Measurements from ENCODE around the gene FAM200C. TPM values are rescaled to one million over a fixed set of nuclear protein-coding genes. Genes with fewer than 3 reads are reported as not detected.

The FAM200C gene
- total and polyA plus RNA-seq, 10 donors: 1.6 to 5.9 (median 2.5) TPM

- no peak for DNase-seq
- 92 to 100% (median 95%) methylated on average over 4 of the region's 4 CpGs for WGBS, 5 donors
- H3K36me3 ChIP-seq: no peaks in the 10 kb centered on the region
- no peak overlapping the region for H3K27ac ChIP-seq
- TF ChIP-seq POLR2AphosphoS5 (IDR thresholded peaks at IDR 0.05) (no peak), CTCF (IDR thresholded peaks at IDR 0.05 in 8 of 11, conservative IDR thresholded peaks at IDR 0.05 in 3 of 11) (no peak), POLR2A (IDR thresholded peaks at IDR 0.05) (no peak)
- intact Hi-C loops (cut with DNase I; ENCODE audit: low total_unique reads): no loop called here
- H3K27me3 ChIP-seq (replicated peaks in 1 of 7): no peaks in the 10 kb centered on the region
- H3K4me1 ChIP-seq: peaks cover 0 to 8% (median 0%) of the 10 kb centered on the region in 6 donors
- no peaks in the 10 kb centered on the region for H3K9me3 ChIP-seq
- H3K4me3 ChIP-seq: no peak overlapping the region
These were observed 47.5 kb downstream of the FAM200C start for GRCh38 chr5:160352308-160352707.

GRCh38 chr5:160349935-160350303 is 49.9 kb downstream of the FAM200C start:
- TF ChIP-seq POLR2AphosphoS5 (IDR thresholded peaks at IDR 0.05) (no peak), CTCF (IDR thresholded peaks at IDR 0.05 in 8 of 11, conservative IDR thresholded peaks at IDR 0.05 in 3 of 11) (no peak), POLR2A (IDR thresholded peaks at IDR 0.05) (no peak)
- Histone ChIP-seq H3K4me3 (no peak overlapping the region), H3K4me1 (peaks cover 0 to 7% (median 5%) of the 10 kb centered on the region in 6 donors), H3K27me3 (replicated peaks in 1 of 7) (no peaks in the 10 kb centered on the region), H3K36me3 (no peaks in the 10 kb centered on the region), H3K9me3 (no peaks in the 10 kb centered on the region), H3K27ac (no peak overlapping the region)
- no peak for DNase-seq
- 61 to 78% (median 71%) methylated on average over 4 of the region's 4 CpGs for WGBS, 5 donors
- intact Hi-C loops (cut with DNase I; ENCODE audit: low total_unique reads): loop anchor here (5.0 kb wide), 2 partner anchors 153 to 268 kb away; no protein-coding TSS in a partner anchor

GRCh38 chr5:160349249-160349934 is 50.5 kb downstream of the FAM200C start:
- 93 to 96% (median 95%) methylated on average over 18 to 27 of the region's 27 CpGs for WGBS, 5 donors
- Histone ChIP-seq H3K9me3 (no peaks in the 10 kb centered on the region), H3K4me3 (no peak overlapping the region), H3K4me1 (peaks cover 0 to 10% (median 5%) of the 10 kb centered on the region in 6 donors), H3K36me3 (no peaks in the 10 kb centered on the region), H3K27ac (no peak overlapping the region), H3K27me3 (replicated peaks in 1 of 7) (no peaks in the 10 kb centered on the region)
- DNase-seq: no peak
- no peak for TF ChIP-seq POLR2A (IDR thresholded peaks at IDR 0.05)
- TF ChIP-seq CTCF (IDR thresholded peaks at IDR 0.05 in 8 of 11, conservative IDR thresholded peaks at IDR 0.05 in 3 of 11): no peak
- no peak for TF ChIP-seq POLR2AphosphoS5 (IDR thresholded peaks at IDR 0.05)
- intact Hi-C loops (cut with DNase I; ENCODE audit: low total_unique reads): loop anchor here (5.0 kb wide), 2 partner anchors 152 to 267 kb away; no protein-coding TSS in a partner anchor

- H3K36me3 ChIP-seq: no peaks in the 10 kb centered on the region
- peaks cover 0 to 10% (median 5%) of the 10 kb centered on the region in 6 donors for H3K4me1 ChIP-seq
- H3K27ac ChIP-seq: no peak overlapping the region
- no peak for DNase-seq
- TF ChIP-seq POLR2A (IDR thresholded peaks at IDR 0.05) (no peak), POLR2AphosphoS5 (IDR thresholded peaks at IDR 0.05) (no peak), CTCF (IDR thresholded peaks at IDR 0.05 in 8 of 11, conservative IDR thresholded peaks at IDR 0.05 in 3 of 11) (no peak)
- 86 to 90% (median 88%) methylated on average over 11 of the region's 11 CpGs for WGBS, 5 donors
- no peak overlapping the region for H3K4me3 ChIP-seq
- intact Hi-C loops (cut with DNase I; ENCODE audit: low total_unique reads): loop anchor here (5.0 kb wide), 2 partner anchors 151 to 266 kb away; no protein-coding TSS in a partner anchor
- H3K27me3 ChIP-seq (replicated peaks in 1 of 7): no peaks in the 10 kb centered on the region
- H3K9me3 ChIP-seq: no peaks in the 10 kb centered on the region
These were observed 51.8 kb downstream of the FAM200C start for GRCh38 chr5:160348080-160348479.

Data from spleen (tissue), 11 donors.